GM10248 (cell line): ENCODE data around the gene KIF12.
"Not testable (repeated sequence)": the region's sequence is repeated elsewhere in the genome, so short reads cannot be mapped to it uniquely, and the experiment has no call there.

Experiments
- CTCF ChIA-PET: fragments of 300-600 bp; sonication (Branson Sonifier 250); formaldehyde crosslinking; extraction: SDS; loops from one replicate; lab custom pipeline; 2021; ENCODE audit warnings: antibody characterized with exemption; lab: Yijun Ruan, JAX
- POLR2A ChIA-PET: fragments of 350-650 bp; sonication (Branson Sonifier 250); formaldehyde crosslinking; extraction: SDS; loops from one replicate; lab custom pipeline; 2020; ENCODE audit warnings: antibody characterized with exemption; lab: Yijun Ruan, JAX
- DNase-seq: peaks from one replicate; pipeline ENCODE4 v3.0.0; 2012; ENCODE audit errors: extremely low spot score
- CTCF ChIP-seq: IDR thresholded peaks from 2 replicates; pipeline ENCODE4 v1.5.1; 2012; ENCODE audit warnings: mild to moderate bottlenecking, low read depth; ENCODE audit errors: extremely low read depth, missing control alignments, control extremely low read depth

The KIF12 gene

GRCh38 chr9:114130624-114131277, 31.7 kb upstream of the KIF12 start:
- ChIA-PET POLR2A (no interaction called here), CTCF (interaction anchor here (1.6 to 1.9 kb wide), 2 partner anchors 10 to 51 kb away, joined by 4 to 5 read pairs; no protein-coding TSS in a partner anchor)
- TF ChIP-seq CTCF, result no peak
- DNase-seq, result no peak

GRCh38 chr9:114130141-114130540, 31.0 kb upstream of the KIF12 start:
- POLR2A ChIA-PET, result no interaction called here
- CTCF ChIA-PET, result no interaction called here
- no peak for DNase-seq
- no peak for TF ChIP-seq CTCF

GRCh38 chr9:114128759-114129158, 29.7 kb upstream of the KIF12 start:
- DNase-seq, POLR2A ChIA-PET: not testable (repeated sequence)
- CTCF ChIA-PET, result interaction anchor here (1.2 kb wide), 1 partner anchor 73 kb away, joined by 3 read pairs; no protein-coding TSS in a partner anchor

- DNase-seq, result no peak
- CTCF ChIA-PET, result interaction anchor here (1.4 kb wide), 1 partner anchor 164 kb away, joined by 6 read pairs; no protein-coding TSS in a partner anchor
- TF ChIP-seq CTCF, result no peak
- POLR2A ChIA-PET, result no interaction called here
Measured at GRCh38 chr9:114126247-114127060, 27.4 kb upstream of the KIF12 start.

GRCh38 chr9:114125476-114126013, 26.5 kb upstream of the KIF12 start:
- DNase-seq, result no peak
- TF ChIP-seq CTCF, result no peak
- POLR2A ChIA-PET, result no interaction called here
- CTCF ChIA-PET, result interaction anchor here (1.4 kb wide), 1 partner anchor 165 kb away, joined by 6 read pairs; no protein-coding TSS in a partner anchor

- POLR2A ChIA-PET, result no interaction called here
- no peak for DNase-seq
- CTCF ChIA-PET, result interaction anchor here (1.4 kb wide), 1 partner anchor 166 kb away, joined by 6 read pairs; no protein-coding TSS in a partner anchor
- no peak for TF ChIP-seq CTCF
Measured at GRCh38 chr9:114124666-114125475, 25.8 kb upstream of the KIF12 start.
